Measurements from ENCODE around the gene CDV3.
"Not testable (repeated sequence)": the region's sequence is repeated elsewhere in the genome, so short reads cannot be mapped to it uniquely, and the experiment has no call there.

DNA sequence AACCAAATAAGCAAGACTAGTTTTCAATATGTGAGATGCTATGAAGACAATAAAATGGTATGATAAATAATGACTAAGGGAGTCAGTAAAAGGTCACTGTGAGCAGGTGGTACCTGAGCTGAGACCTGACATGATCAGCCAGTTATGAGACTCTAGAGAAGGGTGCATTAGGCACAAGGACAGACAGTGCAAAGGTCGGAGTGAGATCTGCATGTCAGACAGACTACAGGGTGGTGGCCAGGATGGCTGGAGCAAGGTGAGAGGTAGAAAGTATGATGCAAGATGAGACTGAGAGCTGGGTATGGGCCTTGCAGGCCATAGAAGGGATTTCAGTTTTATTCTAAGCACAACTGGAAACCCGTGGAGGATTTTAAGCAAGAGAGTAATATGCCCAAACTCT is 28.5 kb upstream of the CDV3 start:
- TF ChIP-seq ZC3H10 (CRISPR knock-in tag; IDR thresholded peaks at IDR 0.05); ISL1 (CRISPR knock-in tag; IDR thresholded peaks at IDR 0.05); CREB5 (CRISPR knock-in tag; IDR thresholded peaks at IDR 0.05; ENCODE audit: low read depth); RARB (CRISPR knock-in tag; IDR thresholded peaks at IDR 0.05); TCF4 (CRISPR knock-in tag; IDR thresholded peaks at IDR 0.05; ENCODE audit: borderline replicate concordance); CSDC2 (CRISPR knock-in tag; IDR thresholded peaks at IDR 0.05); TSHZ2 (CRISPR knock-in tag; IDR thresholded peaks at IDR 0.05); PATZ1 (CRISPR knock-in tag; IDR thresholded peaks at IDR 0.05; ENCODE audit: borderline replicate concordance); ZFP30 (CRISPR knock-in tag; IDR thresholded peaks at IDR 0.05); ZNF70 (CRISPR knock-in tag; IDR thresholded peaks at IDR 0.05); ARNTL (CRISPR knock-in tag; IDR thresholded peaks at IDR 0.05; ENCODE audit: borderline replicate concordance, low read depth): not testable (repeated sequence)

Measured in SK-N-SH treated with all-trans-retinoic acid at 6 μM for 48 hours (cell line).